ENCODE data around the gene CDH26. TPM values are rescaled to one million over a fixed set of nuclear protein-coding genes. Genes with fewer than 3 reads are reported as not detected.

CDH26 gene
- total RNA-seq, 1 experiment from 2014 or later: not detected

GRCh38 chr20:60030471-60030870 is 72.2 kb downstream of the CDH26 start:
- no peaks in the 10 kb centered on the region for H4K20me1 ChIP-seq (ENCODE audit: insufficient read depth, low read depth, low read length)

GRCh38 chr20:60031107-60031506 is 72.9 kb downstream of the CDH26 start:
- no peaks in the 10 kb centered on the region for H3K36me3 ChIP-seq (ENCODE audit: insufficient read depth, low read length)
- DNase-seq: no peak
- no peak overlapping the region for H3K27ac ChIP-seq (ENCODE audit: low read length)
- peaks cover 4% of the 10 kb centered on the region; the same call in 1 of the 2 replicates for H3K9me3 ChIP-seq (ENCODE audit: low read length)
- H4K20me1 ChIP-seq (ENCODE audit: insufficient read depth, low read depth, low read length): no peaks in the 10 kb centered on the region
- no peaks in the 10 kb centered on the region for H3K79me2 ChIP-seq (ENCODE audit: low read length)
- H3K27me3 ChIP-seq (ENCODE audit: low read length): 0 out of 2 replicates have a peak, but pooled peaks cover under 1% of the 10 kb centered on the region
- H3K4me2 ChIP-seq (ENCODE audit: low read depth, low read length, poor library complexity, severe bottlenecking): no peak overlapping the region
- no peaks in the 10 kb centered on the region for H3K4me1 ChIP-seq (ENCODE audit: low read length)
- H2AFZ ChIP-seq (ENCODE audit: low read length): no peak overlapping the region
- no peak overlapping the region for H3K9ac ChIP-seq (ENCODE audit: low read length)
- no peaks in the 10 kb centered on the region for H3K9me2 ChIP-seq (replicated peaks; ENCODE audit: insufficient read depth, low read length)
- no peak overlapping the region for H3K4me3 ChIP-seq (ENCODE audit: low read length)

More at GRCh38 chr20:60030471-60030870, 72.2 kb downstream of the CDH26 start:
- DNase-seq: no peak
- Histone ChIP-seq H3K4me1 (ENCODE audit: low read length) (no peaks in the 10 kb centered on the region), H3K27me3 (ENCODE audit: low read length) (no peaks in the 10 kb centered on the region), H3K79me2 (ENCODE audit: low read length) (no peaks in the 10 kb centered on the region), H3K9me2 (replicated peaks; ENCODE audit: insufficient read depth, low read length) (no peaks in the 10 kb centered on the region), H3K36me3 (ENCODE audit: insufficient read depth, low read length) (no peaks in the 10 kb centered on the region), H2AFZ (ENCODE audit: low read length) (no peak overlapping the region), H3K4me2 (ENCODE audit: low read depth, low read length, poor library complexity, severe bottlenecking) (no peak overlapping the region), H3K9me3 (ENCODE audit: low read length) (peaks cover under 1% of the 10 kb centered on the region; the same call in 1 of the 2 replicates), H3K27ac (ENCODE audit: low read length) (no peak overlapping the region), H3K4me3 (ENCODE audit: low read length) (no peak overlapping the region), H3K9ac (ENCODE audit: low read length) (no peak overlapping the region)

DNA sequence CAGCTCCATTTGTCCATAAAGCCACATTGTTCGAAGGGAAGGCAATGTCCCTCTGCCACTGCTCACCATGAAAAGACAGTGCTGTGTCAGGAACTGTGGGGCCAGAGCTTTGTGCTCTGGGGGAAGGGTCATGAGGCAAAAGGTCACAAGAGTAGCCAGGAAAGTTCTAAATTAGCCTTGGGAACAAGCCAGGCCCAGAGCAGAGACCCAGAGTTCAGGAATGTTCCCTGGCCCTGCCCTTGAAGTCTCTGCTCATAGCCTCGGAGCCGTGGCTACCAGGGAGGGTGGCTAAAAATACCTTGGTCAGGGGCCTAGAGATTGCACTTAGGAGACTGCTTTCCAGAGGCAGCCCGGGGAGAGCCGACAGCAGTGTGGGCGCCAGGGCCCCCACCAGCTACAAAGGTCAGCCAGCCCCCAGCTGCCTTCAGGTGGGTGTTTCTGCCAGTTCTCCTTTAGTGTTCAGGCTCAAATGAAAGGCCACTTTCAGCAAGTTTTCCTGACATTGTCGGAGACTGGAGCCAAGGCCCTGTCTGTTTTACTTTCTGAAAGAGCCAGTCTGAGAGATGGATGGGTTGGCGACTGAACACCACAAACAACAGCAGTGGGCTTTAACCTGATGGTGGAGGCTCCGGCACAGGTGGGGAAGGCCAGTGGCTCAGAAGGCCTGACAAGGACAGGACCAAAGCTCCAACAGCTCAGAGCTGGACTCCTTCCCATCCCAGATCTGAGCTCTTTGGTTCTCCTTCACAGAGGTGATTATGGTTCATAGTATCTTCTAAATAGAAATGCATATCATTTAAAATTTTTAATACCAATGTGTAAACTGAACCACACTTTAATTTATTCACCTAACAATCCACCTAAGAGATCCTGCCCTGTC is 76.2 kb downstream of the CDH26 start:
- H3K9ac ChIP-seq (ENCODE audit: low read length): no peak overlapping the region
- DNase-seq: peak; percentile 24
- no peak overlapping the region for H3K4me2 ChIP-seq (ENCODE audit: low read depth, low read length, poor library complexity, severe bottlenecking)

GRCh38 chr20:60035486-60035885 is 77.3 kb downstream of the CDH26 start:
- Histone ChIP-seq H3K4me2 (ENCODE audit: low read depth, low read length, poor library complexity, severe bottlenecking) (no peak overlapping the region), H2AFZ (ENCODE audit: low read length) (no peak overlapping the region), H3K4me3 (ENCODE audit: low read length) (no peak overlapping the region), H3K4me1 (ENCODE audit: low read length) (peaks cover 13% of the 10 kb centered on the region), H3K36me3 (ENCODE audit: insufficient read depth, low read length) (no peaks in the 10 kb centered on the region), H3K9me3 (ENCODE audit: low read length) (peaks cover 4% of the 10 kb centered on the region; the same call in 1 of the 2 replicates), H3K9ac (ENCODE audit: low read length) (no peak overlapping the region), H3K9me2 (replicated peaks; ENCODE audit: insufficient read depth, low read length) (no peaks in the 10 kb centered on the region), H3K27ac (ENCODE audit: low read length) (no peak overlapping the region), H3K27me3 (ENCODE audit: low read length) (0 out of 2 replicates have a peak, but pooled peaks cover 6% of the 10 kb centered on the region), H3K79me2 (ENCODE audit: low read length) (no peaks in the 10 kb centered on the region), H4K20me1 (ENCODE audit: insufficient read depth, low read depth, low read length) (no peaks in the 10 kb centered on the region)
- no peak for DNase-seq

More for the DNA sequence above, 76.2 kb downstream of the CDH26 start:
- H3K9me3 ChIP-seq (ENCODE audit: low read length): peaks cover 4% of the 10 kb centered on the region; the same call in 1 of the 2 replicates
- H3K9me2 ChIP-seq (replicated peaks; ENCODE audit: insufficient read depth, low read length): no peaks in the 10 kb centered on the region
- H2AFZ ChIP-seq (ENCODE audit: low read length): no peak overlapping the region
- no peak overlapping the region for H3K4me3 ChIP-seq (ENCODE audit: low read length)
- no peaks in the 10 kb centered on the region for H3K79me2 ChIP-seq (ENCODE audit: low read length)
- H3K36me3 ChIP-seq (ENCODE audit: insufficient read depth, low read length): no peaks in the 10 kb centered on the region
- no peaks in the 10 kb centered on the region for H4K20me1 ChIP-seq (ENCODE audit: insufficient read depth, low read depth, low read length)
- no peak overlapping the region for H3K27ac ChIP-seq (ENCODE audit: low read length)
- 0 out of 2 replicates have a peak, but pooled peaks cover 6% of the 10 kb centered on the region for H3K27me3 ChIP-seq (ENCODE audit: low read length)
- H3K4me1 ChIP-seq (ENCODE audit: low read length): peaks cover 12% of the 10 kb centered on the region

DNA sequence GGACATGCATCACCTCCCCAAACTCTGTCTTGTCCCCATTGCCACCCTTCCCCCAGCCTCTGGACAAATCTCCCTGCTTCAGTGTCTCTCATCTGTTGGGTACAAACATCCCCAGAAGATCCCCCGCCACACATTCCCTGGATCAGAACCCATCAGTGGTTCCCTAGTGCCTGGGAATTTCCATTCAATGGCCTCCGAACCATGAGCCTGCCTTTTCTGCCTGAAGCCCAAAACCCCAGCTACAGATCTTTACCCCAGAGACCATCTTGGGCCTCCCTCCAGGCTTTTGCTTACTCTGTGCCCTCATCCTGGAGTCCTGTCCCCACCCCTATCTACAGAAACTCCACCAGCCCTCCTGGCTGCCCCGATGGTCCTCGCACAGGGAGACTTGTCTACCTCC is 78.1 kb downstream of the CDH26 start:
- Histone ChIP-seq H3K79me2 (ENCODE audit: low read length) (no peaks in the 10 kb centered on the region), H3K9me3 (ENCODE audit: low read length) (peaks cover 4% of the 10 kb centered on the region; the same call in 1 of the 2 replicates)
- no peak for DNase-seq

DNA sequence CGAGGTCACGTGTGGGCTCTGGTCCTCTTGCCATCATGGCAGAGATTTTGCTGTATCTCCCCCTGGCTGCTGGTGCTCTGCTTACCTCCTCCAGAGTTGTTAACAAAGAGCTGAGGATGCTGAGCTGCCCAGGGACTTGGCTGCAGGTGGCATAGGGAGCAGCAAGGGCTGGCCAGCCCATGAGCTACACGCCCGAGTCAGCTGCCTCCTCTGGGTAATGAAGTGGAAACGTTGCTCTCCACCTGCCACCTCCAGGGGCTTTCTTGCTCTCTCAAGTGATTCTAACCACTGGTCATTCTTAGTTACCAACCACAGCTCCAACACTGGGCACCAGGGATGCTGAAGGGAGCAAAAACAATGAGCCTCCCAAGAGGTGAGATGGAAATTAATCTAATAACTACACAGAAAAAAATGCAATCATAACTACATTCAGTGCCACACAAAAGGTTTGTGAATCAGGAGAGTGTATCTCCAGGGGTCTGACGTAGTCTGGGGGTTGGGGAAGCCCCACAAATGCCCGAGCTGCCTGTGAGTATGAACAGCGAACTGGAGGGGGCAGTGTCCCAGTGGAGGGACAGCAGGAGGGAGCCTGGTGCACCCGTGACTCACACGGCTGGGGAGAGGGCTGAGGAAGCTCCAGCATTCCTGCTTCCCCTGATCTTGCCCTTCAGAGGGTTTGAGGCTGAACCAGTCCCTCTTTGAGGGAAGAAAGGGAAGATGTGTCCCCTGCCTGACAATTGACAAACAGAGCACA is 78.7 kb downstream of the CDH26 start:
- H3K27ac ChIP-seq (ENCODE audit: low read length): no peak overlapping the region
- no peak overlapping the region for H3K9ac ChIP-seq (ENCODE audit: low read length)
- no peak overlapping the region for H2AFZ ChIP-seq (ENCODE audit: low read length)
- no peak overlapping the region for H3K4me2 ChIP-seq (ENCODE audit: low read depth, low read length, poor library complexity, severe bottlenecking)
- no peaks in the 10 kb centered on the region for H3K9me2 ChIP-seq (replicated peaks; ENCODE audit: insufficient read depth, low read length)
- no peaks in the 10 kb centered on the region for H3K79me2 ChIP-seq (ENCODE audit: low read length)
- H3K9me3 ChIP-seq (ENCODE audit: low read length): peaks cover 4% of the 10 kb centered on the region; the same call in 1 of the 2 replicates
- H3K36me3 ChIP-seq (ENCODE audit: insufficient read depth, low read length): no peaks in the 10 kb centered on the region
- 0 out of 2 replicates have a peak, but pooled peaks cover 6% of the 10 kb centered on the region for H3K27me3 ChIP-seq (ENCODE audit: low read length)
- H4K20me1 ChIP-seq (ENCODE audit: insufficient read depth, low read depth, low read length): no peaks in the 10 kb centered on the region
- peak; percentile 42 for DNase-seq
- H3K4me1 ChIP-seq (ENCODE audit: low read length): peaks cover 27% of the 10 kb centered on the region
- no peak overlapping the region for H3K4me3 ChIP-seq (ENCODE audit: low read length)

More for the DNA sequence above, 78.1 kb downstream of the CDH26 start:
- Histone ChIP-seq H3K4me2 (ENCODE audit: low read depth, low read length, poor library complexity, severe bottlenecking) (no peak overlapping the region), H3K4me1 (ENCODE audit: low read length) (peaks cover 22% of the 10 kb centered on the region), H3K9me2 (replicated peaks; ENCODE audit: insufficient read depth, low read length) (no peaks in the 10 kb centered on the region), H3K27ac (ENCODE audit: low read length) (no peak overlapping the region), H2AFZ (ENCODE audit: low read length) (no peak overlapping the region), H3K9ac (ENCODE audit: low read length) (no peak overlapping the region), H3K27me3 (ENCODE audit: low read length) (0 out of 2 replicates have a peak, but pooled peaks cover 6% of the 10 kb centered on the region), H3K4me3 (ENCODE audit: low read length) (no peak overlapping the region), H3K36me3 (ENCODE audit: insufficient read depth, low read length) (no peaks in the 10 kb centered on the region), H4K20me1 (ENCODE audit: insufficient read depth, low read depth, low read length) (no peaks in the 10 kb centered on the region)

DNA sequence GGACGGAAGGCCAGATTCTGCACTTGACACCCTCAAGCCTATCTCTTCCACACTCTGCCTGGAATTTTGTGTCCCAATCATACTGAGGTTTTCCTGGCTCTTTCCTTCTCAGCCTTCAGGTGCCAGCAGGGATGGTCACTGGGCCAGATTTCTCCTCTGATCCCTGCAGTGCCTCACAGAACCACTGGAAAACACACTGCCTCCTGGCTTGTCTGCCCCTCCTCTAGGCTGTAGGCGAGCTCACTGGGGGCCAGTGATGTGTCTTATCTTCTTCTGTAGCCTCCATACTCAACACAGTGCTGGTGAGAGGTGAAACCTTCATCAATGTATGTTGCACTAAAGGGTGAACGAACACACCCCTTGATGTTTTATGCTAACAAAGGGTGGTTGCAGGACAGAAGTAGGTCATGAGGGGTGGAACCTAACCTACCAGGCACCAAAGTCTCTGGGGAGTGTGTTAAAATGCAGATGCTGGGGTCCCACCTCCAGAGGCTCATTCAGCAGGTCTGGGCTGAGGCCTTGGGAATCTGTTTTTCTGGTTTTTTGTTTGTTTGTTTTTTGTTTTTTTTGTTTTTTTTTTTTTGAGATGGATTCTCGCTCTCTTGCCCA is 80.3 kb downstream of the CDH26 start:
- H3K79me2 ChIP-seq (ENCODE audit: low read length): no peaks in the 10 kb centered on the region
- no peaks in the 10 kb centered on the region for H3K36me3 ChIP-seq (ENCODE audit: insufficient read depth, low read length)
- no peak overlapping the region for H3K9ac ChIP-seq (ENCODE audit: low read length)
- no peak overlapping the region for H2AFZ ChIP-seq (ENCODE audit: low read length)
- H4K20me1 ChIP-seq (ENCODE audit: insufficient read depth, low read depth, low read length): no peaks in the 10 kb centered on the region
- peaks cover 4% of the 10 kb centered on the region; the same call in 1 of the 2 replicates for H3K9me3 ChIP-seq (ENCODE audit: low read length)
- H3K27me3 ChIP-seq (ENCODE audit: low read length): 0 out of 2 replicates have a peak, but pooled peaks cover 6% of the 10 kb centered on the region
- no peak overlapping the region for H3K4me3 ChIP-seq (ENCODE audit: low read length)
- no peaks in the 10 kb centered on the region for H3K9me2 ChIP-seq (replicated peaks; ENCODE audit: insufficient read depth, low read length)
- H3K27ac ChIP-seq (ENCODE audit: low read length): no peak overlapping the region
- H3K4me2 ChIP-seq (ENCODE audit: low read depth, low read length, poor library complexity, severe bottlenecking): no peak overlapping the region
- peak; percentile 29 for DNase-seq
- peaks cover 35% of the 10 kb centered on the region for H3K4me1 ChIP-seq (ENCODE audit: low read length)

All from Karpas-422 (cell line).